Activated CD4-positive, CD25-positive, alpha-beta regulatory T cell treated with anti-CD3 and anti-CD28 coated beads, Interleukin-2, amount 50 U/mL, for 16 hours (primary cell): ENCODE data around the gene PARP14.
"Not testable (repeated sequence)": the region's sequence is repeated elsewhere in the genome, so short reads cannot be mapped to it uniquely, and the experiment has no call there.

Experiments
- DNase-seq: peaks from one replicate; pipeline ENCODE4 v3.0.0-alpha.2; 2020; ENCODE audit warnings: low read depth, low spot score

The PARP14 gene, protein sequence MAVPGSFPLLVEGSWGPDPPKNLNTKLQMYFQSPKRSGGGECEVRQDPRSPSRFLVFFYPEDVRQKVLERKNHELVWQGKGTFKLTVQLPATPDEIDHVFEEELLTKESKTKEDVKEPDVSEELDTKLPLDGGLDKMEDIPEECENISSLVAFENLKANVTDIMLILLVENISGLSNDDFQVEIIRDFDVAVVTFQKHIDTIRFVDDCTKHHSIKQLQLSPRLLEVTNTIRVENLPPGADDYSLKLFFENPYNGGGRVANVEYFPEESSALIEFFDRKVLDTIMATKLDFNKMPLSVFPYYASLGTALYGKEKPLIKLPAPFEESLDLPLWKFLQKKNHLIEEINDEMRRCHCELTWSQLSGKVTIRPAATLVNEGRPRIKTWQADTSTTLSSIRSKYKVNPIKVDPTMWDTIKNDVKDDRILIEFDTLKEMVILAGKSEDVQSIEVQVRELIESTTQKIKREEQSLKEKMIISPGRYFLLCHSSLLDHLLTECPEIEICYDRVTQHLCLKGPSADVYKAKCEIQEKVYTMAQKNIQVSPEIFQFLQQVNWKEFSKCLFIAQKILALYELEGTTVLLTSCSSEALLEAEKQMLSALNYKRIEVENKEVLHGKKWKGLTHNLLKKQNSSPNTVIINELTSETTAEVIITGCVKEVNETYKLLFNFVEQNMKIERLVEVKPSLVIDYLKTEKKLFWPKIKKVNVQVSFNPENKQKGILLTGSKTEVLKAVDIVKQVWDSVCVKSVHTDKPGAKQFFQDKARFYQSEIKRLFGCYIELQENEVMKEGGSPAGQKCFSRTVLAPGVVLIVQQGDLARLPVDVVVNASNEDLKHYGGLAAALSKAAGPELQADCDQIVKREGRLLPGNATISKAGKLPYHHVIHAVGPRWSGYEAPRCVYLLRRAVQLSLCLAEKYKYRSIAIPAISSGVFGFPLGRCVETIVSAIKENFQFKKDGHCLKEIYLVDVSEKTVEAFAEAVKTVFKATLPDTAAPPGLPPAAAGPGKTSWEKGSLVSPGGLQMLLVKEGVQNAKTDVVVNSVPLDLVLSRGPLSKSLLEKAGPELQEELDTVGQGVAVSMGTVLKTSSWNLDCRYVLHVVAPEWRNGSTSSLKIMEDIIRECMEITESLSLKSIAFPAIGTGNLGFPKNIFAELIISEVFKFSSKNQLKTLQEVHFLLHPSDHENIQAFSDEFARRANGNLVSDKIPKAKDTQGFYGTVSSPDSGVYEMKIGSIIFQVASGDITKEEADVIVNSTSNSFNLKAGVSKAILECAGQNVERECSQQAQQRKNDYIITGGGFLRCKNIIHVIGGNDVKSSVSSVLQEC (N-terminal part only)

DNA sequence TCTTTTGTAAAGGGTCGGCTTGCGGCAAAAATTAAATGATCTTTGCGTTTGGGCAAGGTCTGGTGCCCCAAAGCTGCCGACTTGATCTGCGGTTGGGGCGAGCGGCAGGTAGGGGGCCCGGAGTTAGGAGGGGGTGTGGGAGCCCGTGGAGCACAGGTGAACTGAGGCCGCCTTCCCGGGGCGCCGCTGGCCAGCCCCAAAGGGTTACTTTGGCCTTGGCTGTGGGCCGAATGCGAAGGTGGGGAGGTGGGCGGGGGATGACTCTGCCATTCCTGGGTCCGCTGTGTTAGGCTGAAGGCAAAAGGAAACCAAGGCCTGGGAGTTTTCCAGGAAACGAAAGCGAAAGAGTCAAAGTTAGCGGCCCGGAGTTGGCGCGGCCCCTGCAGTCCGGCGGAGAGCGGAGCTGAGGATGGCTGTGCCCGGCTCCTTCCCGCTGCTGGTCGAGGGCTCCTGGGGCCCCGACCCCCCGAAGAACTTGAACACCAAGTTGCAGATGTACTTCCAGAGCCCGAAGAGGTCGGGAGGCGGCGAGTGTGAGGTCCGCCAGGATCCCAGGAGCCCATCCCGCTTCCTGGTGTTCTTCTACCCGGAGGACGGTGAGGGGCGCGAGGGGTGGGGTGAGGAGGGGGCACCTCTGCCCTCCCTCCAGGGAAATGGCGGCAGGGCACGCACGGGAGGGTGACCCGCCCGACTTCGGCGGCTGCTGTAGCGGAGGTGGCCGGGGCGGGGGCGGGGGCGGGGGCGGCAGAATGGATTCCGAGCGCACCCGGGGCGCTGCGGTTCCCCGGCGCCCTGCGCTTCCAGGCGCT, at the start of gene PARP14:
PARP14 (plus strand) TSS at position 365 of the 809 bp plus-strand sequence; CDS start at position 410, 45 bp downstream.
- peak; percentile 28 for DNase-seq

DNA sequence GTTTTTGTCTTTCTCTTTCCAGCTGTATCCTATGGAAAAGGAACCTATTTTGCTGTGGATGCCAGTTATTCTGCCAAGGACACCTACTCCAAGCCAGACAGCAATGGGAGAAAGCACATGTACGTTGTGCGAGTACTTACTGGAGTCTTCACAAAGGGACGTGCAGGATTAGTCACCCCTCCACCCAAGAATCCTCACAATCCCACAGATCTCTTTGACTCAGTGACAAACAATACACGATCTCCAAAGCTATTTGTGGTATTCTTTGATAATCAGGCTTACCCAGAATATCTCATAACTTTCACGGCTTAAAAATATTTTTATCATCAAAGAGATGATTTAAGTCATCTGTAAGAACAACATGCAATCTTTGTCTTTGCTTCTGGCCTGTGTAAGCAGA, 44.9 kb upstream of the PARP14 start:
- no peak for DNase-seq

DNA sequence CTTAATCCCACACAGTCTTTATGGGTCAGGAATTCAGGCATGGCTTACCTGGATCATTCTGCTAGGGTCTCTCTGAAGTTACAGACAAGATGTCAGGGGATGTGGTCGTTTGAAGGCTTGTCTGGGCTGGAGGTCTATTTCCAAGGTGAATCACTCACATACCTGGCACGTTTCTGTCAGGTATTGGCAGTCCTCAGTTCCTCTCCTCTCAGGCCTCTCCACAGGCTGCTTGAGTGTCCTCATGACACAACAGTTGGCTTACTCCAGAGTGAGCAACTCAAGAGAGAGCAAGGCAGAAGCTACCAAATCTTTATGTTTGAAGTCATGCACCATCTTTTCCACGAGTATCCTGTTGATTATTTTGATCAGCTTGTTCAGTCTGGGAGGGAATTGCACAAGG, 43.9 kb upstream of the PARP14 start:
- DNase-seq: no peak

DNA sequence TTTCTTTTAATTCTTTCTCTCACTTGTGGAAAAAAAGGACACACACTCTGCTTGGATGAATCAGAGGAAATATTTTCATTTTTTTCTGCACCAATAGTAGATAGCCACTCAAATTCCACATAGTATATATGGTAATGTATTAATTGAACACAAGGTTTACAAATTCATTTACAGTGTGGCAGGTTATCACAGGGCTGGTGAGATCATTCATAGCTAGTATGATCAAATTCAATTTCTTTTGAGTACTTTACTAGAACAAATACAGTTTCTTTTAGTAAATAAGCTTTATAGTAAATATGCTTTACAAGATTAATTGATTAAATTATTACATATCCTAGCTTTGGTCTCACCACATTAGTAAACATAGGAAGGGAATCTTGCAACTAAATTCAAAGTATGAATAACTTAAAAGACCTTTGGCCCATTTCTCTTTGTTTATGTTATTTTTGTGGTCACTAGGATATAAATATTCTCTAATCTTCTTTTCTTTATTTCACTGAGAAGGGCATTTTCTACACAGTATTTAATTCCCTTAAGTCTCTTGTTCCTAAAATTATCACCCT, 40.1 kb upstream of the PARP14 start:
- no peak for DNase-seq

DNA sequence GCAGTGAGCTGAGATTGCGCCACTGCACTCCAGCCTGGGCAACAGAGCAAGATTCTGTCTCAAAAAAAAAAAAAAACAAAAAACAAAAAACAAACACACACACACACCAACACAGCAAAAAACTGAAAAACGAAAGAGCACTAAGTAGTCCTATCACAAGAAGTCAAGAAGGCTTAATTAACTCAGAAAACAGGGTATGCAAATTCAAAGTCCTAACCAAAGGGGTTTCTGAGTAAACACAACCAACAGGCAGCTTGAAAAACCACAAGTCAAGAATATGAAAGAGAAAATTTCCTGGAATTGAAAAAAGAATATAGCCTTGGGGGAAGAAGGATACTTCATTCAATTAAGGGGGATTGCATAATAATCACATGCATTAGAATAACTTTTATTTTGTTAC, 37.7 kb upstream of the PARP14 start:
- no peak for DNase-seq

DNA sequence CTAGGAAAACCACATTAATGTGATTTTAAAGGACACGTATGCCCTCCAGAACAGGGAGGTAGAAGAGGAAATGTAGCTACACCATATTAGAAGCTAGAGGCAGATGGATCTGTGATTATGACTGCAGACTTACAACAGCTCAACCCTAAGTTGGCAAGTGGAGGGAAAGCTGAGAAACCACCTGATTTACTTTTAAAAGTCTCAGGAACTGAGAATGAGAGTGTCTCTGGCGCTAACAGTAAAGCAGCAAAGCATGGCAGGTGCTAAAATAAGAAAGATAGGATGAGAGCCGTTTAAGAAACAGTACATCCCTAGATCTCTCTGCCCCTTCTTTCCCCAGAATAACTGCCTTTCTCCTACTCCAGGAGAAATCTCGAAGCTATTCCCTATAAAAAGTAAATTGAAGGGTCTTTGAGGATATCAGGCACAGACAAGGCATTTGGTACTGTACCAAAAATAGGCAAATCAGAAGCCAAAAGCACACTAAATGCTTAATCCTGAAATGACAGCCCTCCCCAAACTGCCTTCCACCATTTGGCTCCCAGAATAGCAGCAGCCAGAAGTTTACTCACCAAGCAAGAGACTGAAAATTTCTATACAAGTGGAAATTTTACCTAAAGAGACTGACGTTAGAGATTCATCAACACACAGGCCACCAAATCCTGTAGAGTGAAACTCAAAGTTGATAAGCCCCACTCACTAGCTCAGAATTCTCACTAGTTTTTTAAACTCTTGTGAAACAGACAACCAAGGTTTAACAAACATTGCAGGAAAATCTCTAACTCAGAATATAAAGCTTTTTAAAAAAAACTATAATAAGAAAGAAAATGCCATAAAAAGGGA, 34.3 kb upstream of the PARP14 start:
- no peak for DNase-seq

DNA sequence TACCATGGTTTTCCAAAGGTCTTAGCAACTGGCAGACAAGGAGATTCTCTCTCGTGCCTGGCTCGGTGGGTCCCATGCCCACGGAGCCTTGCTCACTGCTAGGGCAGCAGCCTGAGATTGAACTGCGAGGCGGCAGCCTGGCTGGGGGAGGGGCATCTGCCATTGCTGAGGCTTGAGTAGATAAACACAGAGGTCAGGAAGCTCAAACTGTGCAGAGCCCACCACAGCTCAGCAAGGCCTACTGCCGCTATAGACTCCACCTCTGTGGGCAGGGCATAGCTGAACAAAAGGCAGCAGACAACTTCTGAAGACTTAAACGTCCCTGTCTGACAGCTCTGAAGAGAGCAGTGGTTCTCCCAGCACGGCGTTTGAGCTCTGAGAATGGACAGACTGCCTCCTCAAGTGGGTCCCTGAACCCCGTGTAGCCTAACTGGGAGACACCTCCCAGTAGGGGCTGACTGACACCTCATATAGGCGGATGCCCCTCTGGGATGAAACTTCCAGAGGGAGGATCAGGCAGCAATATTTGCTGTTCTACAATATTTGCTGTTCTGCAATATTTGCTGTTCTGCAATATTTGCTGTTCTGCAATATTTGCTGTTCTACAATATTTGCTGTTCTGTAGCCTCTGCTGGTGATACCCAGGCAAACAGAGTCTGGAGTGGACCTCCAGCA, 29.3 kb upstream of the PARP14 start:
- DNase-seq: not testable (repeated sequence)

DNA sequence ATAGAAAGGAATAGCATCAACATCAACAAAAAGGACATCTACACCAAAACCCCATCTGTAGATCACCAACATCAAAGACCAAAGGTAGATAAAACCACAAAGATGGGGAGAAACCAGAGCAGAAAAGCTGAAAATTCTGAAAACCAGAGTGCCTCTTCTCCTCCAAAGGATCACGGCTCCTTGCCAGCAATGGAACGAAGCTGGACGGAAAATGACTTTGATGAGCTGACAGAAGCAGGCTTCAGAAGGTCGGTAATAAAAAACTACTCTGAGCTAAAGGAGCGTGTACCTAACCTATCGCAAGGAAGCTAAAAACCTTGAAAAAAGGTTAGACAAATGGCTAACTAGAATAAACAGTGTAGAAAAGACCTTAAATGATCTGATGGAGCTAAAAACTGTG, 28.7 kb upstream of the PARP14 start:
- DNase-seq: not testable (repeated sequence)

DNA sequence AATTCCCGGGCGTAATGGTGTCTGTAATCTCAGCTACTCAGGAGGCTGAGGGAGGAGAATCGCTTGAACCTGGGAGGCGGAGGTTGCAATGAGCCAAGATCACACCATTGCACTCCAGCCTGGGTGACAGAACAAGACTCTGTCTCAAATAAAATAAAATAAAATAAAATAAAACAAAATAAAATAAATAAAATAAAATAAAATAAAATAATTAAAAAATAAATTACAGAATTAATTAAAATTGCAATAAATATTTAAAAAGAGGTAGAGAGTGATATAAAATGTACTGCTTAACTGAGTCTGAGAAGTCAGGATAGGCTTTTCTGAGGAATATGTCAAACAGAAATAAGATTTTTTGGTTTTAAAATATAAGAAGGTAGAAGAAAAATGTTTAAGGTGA, 22.3 kb upstream of the PARP14 start:
- DNase-seq: not testable (repeated sequence)

DNA sequence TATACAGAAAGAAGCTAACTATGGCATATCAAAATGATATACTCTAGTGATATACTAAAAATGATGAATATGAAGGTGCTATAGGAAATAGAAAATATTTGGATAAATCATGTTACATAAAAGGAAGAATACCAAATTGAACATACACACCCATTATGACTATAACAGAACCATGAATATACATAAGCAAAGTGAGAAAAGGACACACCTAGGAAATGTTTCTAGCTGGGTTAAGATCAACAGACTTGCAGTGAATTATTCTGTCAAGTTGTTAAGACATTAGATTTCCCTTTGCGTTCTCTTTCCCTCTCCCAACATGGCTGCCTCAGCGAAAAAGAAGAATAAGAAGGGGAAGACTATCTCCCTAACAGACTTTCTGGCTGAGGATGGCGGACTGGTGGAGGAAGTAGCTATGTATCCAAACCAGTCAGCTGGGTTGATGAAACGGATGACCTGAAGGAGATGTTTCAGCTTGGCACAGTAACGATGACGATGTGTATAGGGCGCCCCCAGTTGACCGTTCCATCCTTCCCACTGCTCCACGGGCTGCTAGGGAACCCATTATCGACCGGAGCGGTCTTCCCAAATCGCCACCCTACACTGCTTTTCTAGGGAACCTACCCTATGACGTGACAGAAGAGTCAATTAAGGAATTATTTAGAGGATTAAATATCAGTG, 20.2 kb upstream of the PARP14 start:
- no peak for DNase-seq

DNA sequence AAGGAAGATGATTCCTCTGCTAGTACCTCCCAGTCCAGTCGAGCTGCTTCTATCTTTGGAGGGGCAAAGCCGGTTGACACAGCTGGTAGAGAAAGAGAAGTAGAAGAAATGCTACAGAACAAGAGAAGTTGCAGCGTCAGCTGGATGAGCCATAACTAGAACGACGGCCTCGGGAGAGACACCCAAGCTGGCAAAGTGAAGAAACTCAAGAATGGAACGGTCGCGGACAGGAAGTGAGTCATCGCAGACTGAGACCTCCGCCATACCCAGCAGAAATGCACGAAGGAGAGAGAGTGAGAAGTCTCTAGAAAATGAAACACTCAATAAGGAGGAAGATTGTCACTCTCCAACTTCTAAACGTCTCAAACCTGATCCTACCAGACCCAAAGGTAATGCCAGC, 19.0 kb upstream of the PARP14 start:
- DNase-seq: no peak

DNA sequence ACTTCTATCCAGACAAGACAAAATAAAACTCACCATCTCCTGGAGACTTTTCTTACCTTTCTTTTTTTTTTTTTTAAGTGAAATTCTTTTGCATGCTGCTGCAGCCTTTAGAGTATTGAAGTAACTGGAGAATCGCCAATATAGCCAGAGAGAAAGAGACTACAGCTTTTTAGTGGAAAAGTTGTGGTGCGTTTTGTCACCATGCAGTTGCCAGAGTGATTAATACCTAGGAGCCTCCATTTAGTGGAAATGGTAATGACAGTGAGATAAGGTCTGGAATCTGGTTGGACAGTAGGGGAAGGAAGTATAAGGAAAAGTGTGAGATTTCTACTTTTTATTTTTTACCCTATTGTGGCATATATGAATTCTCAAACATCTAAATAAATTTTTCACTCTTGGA, 18.1 kb upstream of the PARP14 start:
- DNase-seq: no peak

DNA sequence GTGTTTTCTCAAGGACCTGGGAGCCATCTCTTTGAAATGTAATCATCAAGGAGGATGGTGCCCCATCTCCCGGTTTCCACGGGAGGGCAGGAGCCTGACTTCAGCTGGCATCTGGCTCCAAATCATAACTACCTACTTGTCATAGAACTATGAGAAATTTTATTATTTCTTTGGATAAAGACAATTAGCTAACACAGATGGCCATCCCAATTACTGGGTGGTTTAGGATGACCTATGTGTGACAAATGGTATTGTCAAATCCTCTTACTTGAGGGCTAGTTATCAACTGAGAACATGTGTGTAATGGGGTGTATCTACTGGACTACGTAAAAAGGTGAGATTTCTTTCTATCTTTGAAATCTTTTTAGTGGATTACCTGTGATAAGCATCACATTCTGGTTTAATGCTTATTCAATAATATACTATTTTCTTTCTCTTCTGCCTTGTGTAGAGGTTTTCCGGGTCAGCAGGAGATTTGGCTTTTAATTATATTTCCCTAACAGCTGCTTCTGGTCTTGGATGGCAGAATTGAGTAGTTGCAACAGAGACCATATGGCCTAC, 15.3 kb upstream of the PARP14 start:
- DNase-seq: no peak

DNA sequence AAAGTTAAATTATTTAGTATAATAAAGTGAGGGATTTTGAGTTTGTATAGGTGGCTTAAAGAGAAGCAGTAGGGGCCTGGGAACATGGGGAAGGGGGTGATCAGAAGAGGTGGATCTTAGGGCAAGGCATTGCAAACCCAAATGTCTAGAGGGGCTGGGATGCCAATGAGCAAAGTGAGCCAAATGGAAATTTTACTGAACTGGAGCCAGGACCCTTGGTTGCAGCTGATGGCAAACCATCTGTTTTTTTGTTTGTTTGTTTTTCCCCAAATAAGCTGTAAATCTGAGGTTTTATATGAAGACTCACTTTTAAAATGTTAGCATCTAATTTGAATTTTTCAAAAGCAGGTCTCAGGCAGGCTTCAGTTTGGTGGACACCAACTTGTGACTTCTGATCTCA, 14.8 kb upstream of the PARP14 start:
- no peak for DNase-seq

DNA sequence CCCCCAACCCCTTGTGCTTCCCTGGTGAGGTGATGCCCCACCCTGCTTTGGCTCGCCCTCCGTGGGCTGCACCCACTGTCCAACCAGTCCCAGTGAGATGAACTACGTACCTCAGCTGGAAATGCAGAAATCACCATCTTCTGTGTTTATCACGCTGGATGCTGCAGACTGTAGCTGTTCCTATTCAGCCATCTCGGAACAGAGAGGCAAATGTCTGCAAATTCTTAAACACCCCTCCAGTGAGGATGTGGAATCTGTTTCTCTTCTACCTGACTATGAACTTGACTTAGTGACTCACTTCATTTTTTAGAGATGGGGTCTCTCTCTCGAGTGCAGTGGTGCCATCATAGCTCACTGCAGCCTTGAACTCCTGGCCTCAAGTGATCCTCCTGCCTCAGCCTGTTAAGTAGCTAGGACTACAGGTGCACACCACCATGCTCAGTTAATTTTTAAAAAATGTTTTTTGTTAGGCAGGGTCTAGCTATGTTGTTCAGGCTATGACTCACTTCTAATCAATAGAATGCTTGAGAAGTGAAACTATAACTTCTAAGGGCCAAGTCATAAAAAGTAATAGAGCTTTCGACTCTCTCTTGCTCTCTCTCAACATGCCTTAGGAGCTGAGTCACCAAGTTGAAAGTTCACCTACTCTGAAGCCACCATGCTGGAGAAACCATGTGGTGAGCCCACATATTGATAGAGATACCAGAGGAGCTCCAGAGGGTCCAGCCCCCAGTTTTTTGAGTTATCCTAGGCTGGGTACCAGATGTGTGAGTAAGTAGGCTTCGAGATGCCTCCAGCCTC, 11.5 kb upstream of the PARP14 start:
- DNase-seq: no peak

DNA sequence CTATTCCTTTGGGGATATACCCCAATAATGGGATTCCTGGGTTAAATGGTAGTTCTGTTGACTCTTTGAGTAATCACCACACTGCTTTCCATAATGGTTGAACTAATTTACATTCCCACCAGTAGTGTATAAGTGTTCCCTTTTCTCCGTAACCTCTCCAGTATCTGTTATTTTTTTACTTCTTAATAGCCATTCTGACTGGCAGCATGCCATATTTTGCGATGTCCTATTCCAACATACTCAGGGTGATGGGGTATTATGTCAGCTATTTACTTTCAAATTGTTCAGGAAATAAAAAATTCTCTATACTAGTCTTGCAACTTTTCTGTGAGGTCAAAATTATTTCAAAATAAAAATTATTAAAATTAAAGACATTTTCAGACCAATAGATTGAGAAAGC, 9.1 kb upstream of the PARP14 start:
- no peak for DNase-seq

DNA sequence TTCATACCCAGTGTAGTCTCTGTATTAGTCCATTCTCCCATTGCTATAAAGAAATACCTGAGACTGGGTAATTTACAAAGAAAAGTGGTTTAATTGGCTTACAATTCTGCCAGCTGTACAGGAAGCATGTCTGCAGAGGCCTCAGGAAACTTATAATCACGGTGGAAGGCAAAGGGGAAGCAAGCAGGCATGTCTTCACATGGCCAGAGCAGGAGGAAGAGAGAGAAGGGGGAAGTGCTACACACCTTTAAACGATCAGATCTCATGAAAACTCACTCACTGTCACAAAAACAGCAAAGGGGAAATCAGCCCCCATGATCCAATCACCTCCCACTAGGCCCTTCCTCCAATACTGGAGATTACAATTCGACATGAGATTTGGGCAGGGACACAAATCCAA, 6.3 kb upstream of the PARP14 start:
- DNase-seq: no peak
